ENCODE data around the gene BRMS1L. TPM values are rescaled to one million over a fixed set of nuclear protein-coding genes. Genes with fewer than 3 reads are reported as not detected.
A peak's percentile ranks its signal among the peaks of the same experiment; 100 is the strongest.

Gene BRMS1L
- total and polyA plus RNA-seq, 2 experiments from 2014 or later: 11.8 to 19.5 TPM

DNA sequence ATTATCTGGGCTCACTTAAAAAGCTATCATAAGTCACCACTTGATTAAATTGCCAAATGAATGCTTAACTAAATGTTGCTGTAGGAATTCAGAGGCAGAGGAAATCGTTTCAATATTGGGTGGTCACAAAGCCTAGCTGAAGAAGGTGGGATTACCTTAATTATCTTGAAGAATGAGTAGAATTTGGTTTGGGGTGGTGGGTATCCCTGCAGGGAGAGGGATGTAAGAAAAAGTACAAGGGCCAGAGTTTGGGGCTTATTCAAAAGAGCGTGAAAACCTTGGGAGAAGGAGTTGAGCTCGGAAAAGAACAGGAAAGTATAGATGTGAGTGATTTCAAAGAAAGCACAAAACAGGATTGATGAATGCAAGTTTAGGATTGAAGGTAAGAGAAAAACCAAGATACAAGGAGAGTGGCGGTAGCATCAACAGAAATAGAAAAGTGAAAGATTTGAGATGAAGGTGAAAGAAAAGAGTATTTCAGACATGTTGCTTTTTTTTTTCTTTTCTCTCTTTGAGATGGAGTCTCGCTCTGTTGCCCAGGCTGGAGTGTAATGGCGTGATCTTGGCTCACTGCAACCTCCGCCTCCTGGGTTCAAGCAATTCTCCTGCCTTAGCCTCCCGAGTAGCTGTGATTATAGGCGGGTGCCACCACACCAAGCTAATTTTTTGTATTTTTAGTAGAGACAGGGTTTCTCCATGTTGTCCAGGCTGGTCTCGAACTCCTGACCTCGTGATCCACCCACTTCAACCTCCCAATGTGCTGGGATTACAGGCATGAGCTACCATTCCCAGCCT lies 1.7 kb downstream of the BRMS1L start:
- Histone ChIP-seq H3K4me1 (ENCODE audit: insufficient read depth) (peaks cover 7% of the 10 kb centered on the region), H3K4me2 (peak overlapping the region; percentile 80), H3F3A (replicated peaks; ENCODE audit: low read depth) (peaks cover 3% of the 10 kb centered on the region; the same call in 1 of the 2 replicates), H4K20me1 (replicated peaks; ENCODE audit: insufficient read depth) (no peaks in the 10 kb centered on the region; the same call in 1 of the 2 replicates), H3K27me3 (ENCODE audit: insufficient read depth) (no peaks in the 10 kb centered on the region), H3K4me3 (peak overlapping the region; percentile 93), H2AFZ (no peak overlapping the region), H3K27ac (ENCODE audit: low read depth) (no peak overlapping the region), H3K36me3 (ENCODE audit: insufficient read depth) (no peaks in the 10 kb centered on the region; the same call in 1 of the 2 replicates), H3K9me2 (ENCODE audit: insufficient read depth) (no peaks in the 10 kb centered on the region), H3K79me2 (replicated peaks; ENCODE audit: insufficient read depth) (peaks cover 31% of the 10 kb centered on the region)
- TF ChIP-seq ZNF331 (CRISPR knock-in tag; IDR thresholded peaks at IDR 0.05; ENCODE audit: low read depth): no peak
- TF ChIP-seq, protein P1, sequence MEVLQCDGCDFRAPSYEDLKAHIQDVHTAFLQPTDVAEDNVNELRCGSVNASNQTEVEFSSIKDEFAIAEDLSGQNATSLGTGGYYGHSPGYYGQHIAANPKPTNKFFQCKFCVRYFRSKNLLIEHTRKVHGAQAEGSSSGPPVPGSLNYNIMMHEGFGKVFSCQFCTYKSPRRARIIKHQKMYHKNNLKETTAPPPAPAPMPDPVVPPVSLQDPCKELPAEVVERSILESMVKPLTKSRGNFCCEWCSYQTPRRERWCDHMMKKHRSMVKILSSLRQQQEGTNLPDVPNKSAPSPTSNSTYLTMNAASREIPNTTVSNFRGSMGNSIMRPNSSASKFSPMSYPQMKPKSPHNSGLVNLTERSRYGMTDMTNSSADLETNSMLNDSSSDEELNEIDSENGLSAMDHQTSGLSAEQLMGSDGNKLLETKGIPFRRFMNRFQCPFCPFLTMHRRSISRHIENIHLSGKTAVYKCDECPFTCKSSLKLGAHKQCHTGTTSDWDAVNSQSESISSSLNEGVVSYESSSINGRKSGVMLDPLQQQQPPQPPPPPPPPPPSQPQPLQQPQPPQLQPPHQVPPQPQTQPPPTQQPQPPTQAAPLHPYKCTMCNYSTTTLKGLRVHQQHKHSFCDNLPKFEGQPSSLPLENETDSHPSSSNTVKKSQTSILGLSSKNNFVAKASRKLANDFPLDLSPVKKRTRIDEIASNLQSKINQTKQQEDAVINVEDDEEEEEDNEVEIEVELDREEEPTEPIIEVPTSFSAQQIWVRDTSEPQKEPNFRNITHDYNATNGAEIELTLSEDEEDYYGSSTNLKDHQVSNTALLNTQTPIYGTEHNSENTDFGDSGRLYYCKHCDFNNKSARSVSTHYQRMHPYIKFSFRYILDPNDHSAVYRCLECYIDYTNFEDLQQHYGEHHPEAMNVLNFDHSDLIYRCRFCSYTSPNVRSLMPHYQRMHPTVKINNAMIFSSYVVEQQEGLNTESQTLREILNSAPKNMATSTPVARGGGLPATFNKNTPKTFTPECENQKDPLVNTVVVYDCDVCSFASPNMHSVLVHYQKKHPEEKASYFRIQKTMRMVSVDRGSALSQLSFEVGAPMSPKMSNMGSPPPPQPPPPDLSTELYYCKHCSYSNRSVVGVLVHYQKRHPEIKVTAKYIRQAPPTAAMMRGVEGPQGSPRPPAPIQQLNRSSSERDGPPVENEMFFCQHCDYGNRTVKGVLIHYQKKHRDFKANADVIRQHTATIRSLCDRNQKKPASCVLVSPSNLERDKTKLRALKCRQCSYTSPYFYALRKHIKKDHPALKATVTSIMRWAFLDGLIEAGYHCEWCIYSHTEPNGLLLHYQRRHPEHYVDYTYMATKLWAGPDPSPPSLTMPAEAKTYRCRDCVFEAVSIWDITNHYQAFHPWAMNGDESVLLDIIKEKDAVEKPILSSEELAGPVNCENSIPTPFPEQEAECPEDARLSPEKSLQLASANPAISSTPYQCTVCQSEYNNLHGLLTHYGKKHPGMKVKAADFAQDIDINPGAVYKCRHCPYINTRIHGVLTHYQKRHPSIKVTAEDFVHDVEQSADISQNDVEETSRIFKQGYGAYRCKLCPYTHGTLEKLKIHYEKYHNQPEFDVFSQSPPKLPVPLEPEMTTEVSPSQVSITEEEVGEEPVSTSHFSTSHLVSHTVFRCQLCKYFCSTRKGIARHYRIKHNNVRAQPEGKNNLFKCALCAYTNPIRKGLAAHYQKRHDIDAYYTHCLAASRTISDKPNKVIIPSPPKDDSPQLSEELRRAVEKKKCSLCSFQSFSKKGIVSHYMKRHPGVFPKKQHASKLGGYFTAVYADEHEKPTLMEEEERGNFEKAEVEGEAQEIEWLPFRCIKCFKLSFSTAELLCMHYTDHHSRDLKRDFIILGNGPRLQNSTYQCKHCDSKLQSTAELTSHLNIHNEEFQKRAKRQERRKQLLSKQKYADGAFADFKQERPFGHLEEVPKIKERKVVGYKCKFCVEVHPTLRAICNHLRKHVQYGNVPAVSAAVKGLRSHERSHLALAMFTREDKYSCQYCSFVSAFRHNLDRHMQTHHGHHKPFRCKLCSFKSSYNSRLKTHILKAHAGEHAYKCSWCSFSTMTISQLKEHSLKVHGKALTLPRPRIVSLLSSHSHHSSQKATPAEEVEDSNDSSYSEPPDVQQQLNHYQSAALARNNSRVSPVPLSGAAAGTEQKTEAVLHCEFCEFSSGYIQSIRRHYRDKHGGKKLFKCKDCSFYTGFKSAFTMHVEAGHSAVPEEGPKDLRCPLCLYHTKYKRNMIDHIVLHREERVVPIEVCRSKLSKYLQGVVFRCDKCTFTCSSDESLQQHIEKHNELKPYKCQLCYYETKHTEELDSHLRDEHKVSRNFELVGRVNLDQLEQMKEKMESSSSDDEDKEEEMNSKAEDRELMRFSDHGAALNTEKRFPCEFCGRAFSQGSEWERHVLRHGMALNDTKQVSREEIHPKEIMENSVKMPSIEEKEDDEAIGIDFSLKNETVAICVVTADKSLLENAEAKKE (CRISPR knock-in tag; IDR thresholded peaks at IDR 0.05): no peak
- no peak overlapping the region for H3K27ac Mint-ChIP-seq
- H3K4me3 Mint-ChIP-seq: peak overlapping the region; percentile 81
- no peak for DNase-seq (ENCODE audit: low spot score)
- peaks cover 8% of the 10 kb centered on the region for H3K4me1 Mint-ChIP-seq
- peaks cover 3% of the 10 kb centered on the region; the same call in 2 of the 3 replicates for H3K9me3 Mint-ChIP-seq
- H3K36me3 Mint-ChIP-seq (ENCODE audit: low read depth): peaks cover 10% of the 10 kb centered on the region
- H3K27me3 Mint-ChIP-seq (ENCODE audit: insufficient read depth, low read depth, poor library complexity): no peaks in the 10 kb centered on the region
- ATAC-seq: no peak

DNA sequence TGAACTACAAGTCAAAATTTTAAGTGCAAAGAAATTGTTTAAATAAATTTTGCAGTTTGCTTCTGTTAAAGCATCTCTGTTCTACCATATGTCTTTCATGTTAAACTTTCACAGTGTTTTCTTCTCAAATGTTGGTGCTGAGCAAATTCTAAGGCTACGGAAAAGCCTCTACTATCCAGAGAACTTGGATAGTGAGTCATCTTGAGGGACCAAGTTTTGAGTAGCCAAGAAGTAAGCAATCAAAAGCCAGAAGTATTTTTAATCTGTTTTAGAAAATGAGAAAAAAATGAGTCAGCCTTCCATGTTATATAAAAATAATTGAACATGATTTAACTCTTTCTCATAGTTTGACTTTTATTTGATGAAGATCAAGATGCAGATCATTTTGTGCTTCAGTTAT lies 3.3 kb downstream of the BRMS1L start:
- no peak for ATAC-seq
- peaks cover 3% of the 10 kb centered on the region; the same call in 1 of the 2 replicates for H3F3A ChIP-seq (replicated peaks; ENCODE audit: low read depth)
- H3K36me3 ChIP-seq (ENCODE audit: insufficient read depth): no peaks in the 10 kb centered on the region; the same call in 1 of the 2 replicates
- Mint-ChIP-seq H3K27me3 (ENCODE audit: insufficient read depth, low read depth, poor library complexity) (no peaks in the 10 kb centered on the region), H3K4me3 (no peak overlapping the region), H3K9me3 (peaks cover 3% of the 10 kb centered on the region; the same call in 2 of the 3 replicates), H3K4me1 (peaks cover 8% of the 10 kb centered on the region), H3K27ac (no peak overlapping the region), H3K36me3 (ENCODE audit: low read depth) (peaks cover 10% of the 10 kb centered on the region)
- H3K9me2 ChIP-seq (ENCODE audit: insufficient read depth): no peaks in the 10 kb centered on the region
- peaks cover 3% of the 10 kb centered on the region; the same call in 1 of the 2 replicates for H4K20me1 ChIP-seq (replicated peaks; ENCODE audit: insufficient read depth)
- DNase-seq (ENCODE audit: low spot score): no peak
- no peak overlapping the region for H3K27ac ChIP-seq (ENCODE audit: low read depth)
- no peak overlapping the region for H3K4me2 ChIP-seq
- H3K79me2 ChIP-seq (replicated peaks; ENCODE audit: insufficient read depth): peaks cover 31% of the 10 kb centered on the region
- peaks cover 7% of the 10 kb centered on the region for H3K4me1 ChIP-seq (ENCODE audit: insufficient read depth)
- no peak overlapping the region for H2AFZ ChIP-seq
- H3K4me3 ChIP-seq: no peak overlapping the region
- no peaks in the 10 kb centered on the region for H3K27me3 ChIP-seq (ENCODE audit: insufficient read depth)
- no peak for TF ChIP-seq NANOG (IDR thresholded peaks at IDR 0.05; ENCODE audit: borderline replicate concordance)
- TF ChIP-seq, protein P2, sequence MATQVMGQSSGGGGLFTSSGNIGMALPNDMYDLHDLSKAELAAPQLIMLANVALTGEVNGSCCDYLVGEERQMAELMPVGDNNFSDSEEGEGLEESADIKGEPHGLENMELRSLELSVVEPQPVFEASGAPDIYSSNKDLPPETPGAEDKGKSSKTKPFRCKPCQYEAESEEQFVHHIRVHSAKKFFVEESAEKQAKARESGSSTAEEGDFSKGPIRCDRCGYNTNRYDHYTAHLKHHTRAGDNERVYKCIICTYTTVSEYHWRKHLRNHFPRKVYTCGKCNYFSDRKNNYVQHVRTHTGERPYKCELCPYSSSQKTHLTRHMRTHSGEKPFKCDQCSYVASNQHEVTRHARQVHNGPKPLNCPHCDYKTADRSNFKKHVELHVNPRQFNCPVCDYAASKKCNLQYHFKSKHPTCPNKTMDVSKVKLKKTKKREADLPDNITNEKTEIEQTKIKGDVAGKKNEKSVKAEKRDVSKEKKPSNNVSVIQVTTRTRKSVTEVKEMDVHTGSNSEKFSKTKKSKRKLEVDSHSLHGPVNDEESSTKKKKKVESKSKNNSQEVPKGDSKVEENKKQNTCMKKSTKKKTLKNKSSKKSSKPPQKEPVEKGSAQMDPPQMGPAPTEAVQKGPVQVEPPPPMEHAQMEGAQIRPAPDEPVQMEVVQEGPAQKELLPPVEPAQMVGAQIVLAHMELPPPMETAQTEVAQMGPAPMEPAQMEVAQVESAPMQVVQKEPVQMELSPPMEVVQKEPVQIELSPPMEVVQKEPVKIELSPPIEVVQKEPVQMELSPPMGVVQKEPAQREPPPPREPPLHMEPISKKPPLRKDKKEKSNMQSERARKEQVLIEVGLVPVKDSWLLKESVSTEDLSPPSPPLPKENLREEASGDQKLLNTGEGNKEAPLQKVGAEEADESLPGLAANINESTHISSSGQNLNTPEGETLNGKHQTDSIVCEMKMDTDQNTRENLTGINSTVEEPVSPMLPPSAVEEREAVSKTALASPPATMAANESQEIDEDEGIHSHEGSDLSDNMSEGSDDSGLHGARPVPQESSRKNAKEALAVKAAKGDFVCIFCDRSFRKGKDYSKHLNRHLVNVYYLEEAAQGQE (IDR thresholded peaks at IDR 0.05; ENCODE audit: unreplicated experiment): no peak
- TF ChIP-seq CTCF (conservative IDR thresholded peaks at IDR 0.05; ENCODE audit: low read depth in 2 of 2): no peak
- TF ChIP-seq EZH2phosphoT487 (IDR thresholded peaks at IDR 0.05; ENCODE audit: unreplicated experiment): no peak
- no peak for TF ChIP-seq ZNF331 (CRISPR knock-in tag; IDR thresholded peaks at IDR 0.05; ENCODE audit: low read depth)
- TF ChIP-seq EZH2 (IDR thresholded peaks at IDR 0.05; ENCODE audit: low read depth, unreplicated experiment): no peak
